Left ventricle myocardium inferior (tissue), 1 donor: ENCODE data around the gene ANKRD10. TPM values are rescaled to one million over a fixed set of nuclear protein-coding genes. Genes with fewer than 3 reads are reported as not detected.

Experiments used
- DNase-seq: peaks from one replicate; pipeline ENCODE4 v3.0.0-alpha.2; 2020
- H3K27ac ChIP-seq: fragments of 200-600 bp; replicated peaks from 2 replicates; pipeline ENCODE4 v1.8.0; 2021
- H3K27me3 ChIP-seq: fragments of 200-600 bp; 2 replicates; pipeline ENCODE4 v1.8.0; 2021; ENCODE audit warnings: low read depth
- H3K36me3 ChIP-seq: fragments of 200-600 bp; 2 replicates; pipeline ENCODE4 v1.8.0; 2021
- H3K4me1 ChIP-seq: fragments of 200-600 bp; 2 replicates; pipeline ENCODE4 v1.8.0; 2021
- H3K4me3 ChIP-seq: fragments of 200-600 bp; 2 replicates; pipeline ENCODE4 v1.8.0; 2021; ENCODE audit warnings: mild to moderate bottlenecking, moderate library complexity
- H3K9me3 ChIP-seq: fragments of 200-600 bp; replicated peaks from 2 replicates; pipeline ENCODE4 v1.8.0; 2021
- CTCF ChIP-seq: fragments of 200-600 bp; IDR thresholded peaks from 2 replicates; pipeline ENCODE4 v1.8.0; 2021; ENCODE audit warnings: antibody characterized with exemption, mild to moderate bottlenecking, borderline replicate concordance
- intact Hi-C: fragments of 100-400 bp; cut with micrococcal nuclease; formaldehyde crosslinking; loops from one replicate; pipeline ENCODE4 v1.11.0; 2022
- total RNA-seq: library from RNA; stranded (reverse); fragmentation: NEBNext Ultra II Directional; extraction: Animal tissue kit (Norgen Biotek cat#: 25700); gene quantifications from one replicate; pipeline ENCODE4 v1.2.1, GENCODE V29; 2021
- donor health status: DM: no; HTN: yes; CAD: no; lungs with severe emphysema.

The ANKRD10 gene
- total RNA-seq, 1 donor from 2014 or later = 45.9 TPM

GRCh38 chr13:110915874-110916206, 971 bp upstream of the ANKRD10 start:
- Histone ChIP-seq H3K36me3 (no peaks in the 10 kb centered on the region), H3K4me3 (peak overlapping the region; percentile 95), H3K27me3 (no peaks in the 10 kb centered on the region), H3K4me1 (peaks cover 68% of the 10 kb centered on the region), H3K9me3 (no peaks in the 10 kb centered on the region), H3K27ac (peak overlapping the region; percentile 100)
- no peak for DNase-seq
- intact Hi-C loops = loop anchor here (5.0 kb wide), 1 partner anchor 131 kb away; no protein-coding TSS in a partner anchor
- TF ChIP-seq CTCF = no peak

GRCh38 chr13:110914331-110915056, 375 bp downstream of the ANKRD10 start:
- intact Hi-C loops = loop anchor here (5.0 kb wide), 1 partner anchor 133 kb away; no protein-coding TSS in a partner anchor
- no peaks in the 10 kb centered on the region for H3K27me3 ChIP-seq
- peaks cover 69% of the 10 kb centered on the region for H3K4me1 ChIP-seq
- peak; percentile 90 for DNase-seq
- no peak for TF ChIP-seq CTCF
- H3K9me3 ChIP-seq = no peaks in the 10 kb centered on the region
- H3K27ac ChIP-seq = peak overlapping the region; percentile 100
- H3K36me3 ChIP-seq = peaks cover 5% of the 10 kb centered on the region
- peak overlapping the region; percentile 95 for H3K4me3 ChIP-seq

GRCh38 chr13:110914081-110914330, 863 bp downstream of the ANKRD10 start:
- peak overlapping the region; percentile 95 for H3K4me3 ChIP-seq
- intact Hi-C loops = no loop called here
- H3K27me3 ChIP-seq = no peaks in the 10 kb centered on the region
- no peak for TF ChIP-seq CTCF
- H3K27ac ChIP-seq = peak overlapping the region; percentile 100
- peaks cover 10% of the 10 kb centered on the region for H3K36me3 ChIP-seq
- H3K4me1 ChIP-seq = peaks cover 74% of the 10 kb centered on the region
- DNase-seq = no peak
- no peaks in the 10 kb centered on the region for H3K9me3 ChIP-seq

- Histone ChIP-seq H3K27ac (peak overlapping the region; percentile 100), H3K36me3 (peaks cover 14% of the 10 kb centered on the region), H3K9me3 (no peaks in the 10 kb centered on the region), H3K27me3 (no peaks in the 10 kb centered on the region), H3K4me1 (peaks cover 79% of the 10 kb centered on the region), H3K4me3 (peak overlapping the region; percentile 95)
- intact Hi-C loops = no loop called here
- no peak for TF ChIP-seq CTCF
- DNase-seq = no peak
Observed at GRCh38 chr13:110913322-110914080, 1.4 kb downstream of the ANKRD10 start.

GRCh38 chr13:110912651-110913051, 2.2 kb downstream of the ANKRD10 start:
- intact Hi-C loops = no loop called here

More at GRCh38 chr13:110912651-110913051, 2.2 kb downstream of the ANKRD10 start:
- no peak for DNase-seq
- H3K4me3 ChIP-seq = peak overlapping the region; percentile 95
- H3K36me3 ChIP-seq = peaks cover 14% of the 10 kb centered on the region
- H3K9me3 ChIP-seq = no peaks in the 10 kb centered on the region
- H3K27ac ChIP-seq = peak overlapping the region; percentile 100
- H3K4me1 ChIP-seq = peaks cover 87% of the 10 kb centered on the region
- TF ChIP-seq CTCF = no peak
- no peaks in the 10 kb centered on the region for H3K27me3 ChIP-seq
